Endothelial cell of umbilical vein (primary cell): Measurements from ENCODE around the gene ANKH. TPM values are rescaled to one million over a fixed set of nuclear protein-coding genes. Genes with fewer than 3 reads are reported as not detected.

Experiments
- BruUV-seq: library from RNA; stranded (reverse); fragments of 400-500 nt; replicated peaks from 2 replicates; lab custom pipeline; 2021; lab: Mats Ljungman, UMichigan
- CTCF ChIA-PET: fragments of 300-600, 350-600 bp; sonication (Branson Sonifier 250); formaldehyde crosslinking; loops from one replicate; lab custom pipeline; 2021; ENCODE audit warnings: antibody characterized with exemption, inconsistent platforms; lab: Charles Lee
- POLR2A ChIA-PET: fragments of 300-600, 350-600 bp; sonication (Branson Sonifier 250); formaldehyde crosslinking; loops from one replicate; lab custom pipeline; 2021; ENCODE audit warnings: antibody characterized with exemption, inconsistent platforms; lab: Charles Lee
- DNase-seq: peaks from one replicate; pipeline ENCODE4 v3.0.0-alpha.2; 2011; ENCODE audit warnings: low read depth, low spot score
- FAIRE-seq: peaks from 2 replicates; lab custom pipeline; 2011; peaks lifted over from hg19 to GRCh38; lab: Jason Lieb, UNC
- H2AFZ ChIP-seq: 2 replicates; pipeline ENCODE4 v1.6.0; 2012; ENCODE audit warnings: low read depth, low read length, control low read depth, inconsistent platforms
- H3K27ac ChIP-seq: 2 replicates; pipeline ENCODE4 v1.5.1; 2011; ENCODE audit warnings: low read depth, mild to moderate bottlenecking, control low read depth, low read length, moderate library complexity; ENCODE audit not compliant: insufficient read depth
- H3K27me3 ChIP-seq, 2 experiments: 2 replicates each; pipeline versions ENCODE4 v1.6.0 to v1.6.1; 2011; ENCODE audit warnings: low read length in 2 of 2, mixed read lengths in 1 of 2; ENCODE audit not compliant: control insufficient read depth in 2 of 2, insufficient read depth in 2 of 2
- H3K36me3 ChIP-seq, 2 experiments: 2 replicates in 1 of 2; 3 replicates in 1 of 2; pipeline ENCODE4 v1.5.1; 2011; ENCODE audit warnings: low read length in 2 of 2, mild to moderate bottlenecking in 1 of 2, moderate library complexity in 1 of 2; ENCODE audit not compliant: control insufficient read depth in 2 of 2, insufficient read depth in 2 of 2; ENCODE audit errors: extremely low read depth in 1 of 2
- H3K4me1 ChIP-seq: 3 replicates; pipeline ENCODE4 v1.5.1; 2011; ENCODE audit warnings: mild to moderate bottlenecking, low read length; ENCODE audit not compliant: control insufficient read depth, insufficient read depth; ENCODE audit errors: extremely low read depth
- H3K4me2 ChIP-seq: 2 replicates; pipeline ENCODE4 v1.6.1; 2011; ENCODE audit warnings: low read length, control low read depth, mixed read lengths; ENCODE audit not compliant: insufficient read depth
- H3K4me3 ChIP-seq, 3 experiments: fragments of 200-600 bp in 1 of 3; sonication (generic), shearing (Covaris generic) in 1 of 3; replicated peaks in 1 of 3; 2 replicates each; pipeline ENCODE4 v1.5.1; 2011 to 2016; ENCODE audit warnings: control low read depth in 3 of 3, low read length in 3 of 3, mild to moderate bottlenecking in 2 of 3, inconsistent platforms in 1 of 3, low read depth in 1 of 3, moderate library complexity in 1 of 3; ENCODE audit not compliant: insufficient read depth in 1 of 3
- H3K79me2 ChIP-seq: 2 replicates; pipeline ENCODE4 v1.6.0; 2012; ENCODE audit warnings: low read length, inconsistent platforms; ENCODE audit not compliant: control insufficient read depth, insufficient read depth
- H3K9ac ChIP-seq: replicated peaks from 2 replicates; pipeline ENCODE3; 2011; ENCODE audit warnings: low read length, control low read depth; ENCODE audit not compliant: insufficient read depth; ENCODE audit errors: extremely low read depth
- H3K9me1 ChIP-seq: replicated peaks from 3 replicates; pipeline ENCODE4 v1.6.0; 2011; ENCODE audit warnings: mild to moderate bottlenecking, low read length; ENCODE audit not compliant: control insufficient read depth, insufficient read depth; ENCODE audit errors: extremely low read depth
- H3K9me3 ChIP-seq: replicated peaks from 2 replicates; pipeline ENCODE4 v1.5.1; 2012; ENCODE audit warnings: low read length, inconsistent platforms; ENCODE audit not compliant: control insufficient read depth, insufficient read depth
- H4K20me1 ChIP-seq: replicated peaks from 2 replicates; pipeline ENCODE3; 2011; ENCODE audit warnings: mild to moderate bottlenecking, low read length; ENCODE audit not compliant: control insufficient read depth, insufficient read depth; ENCODE audit errors: extremely low read depth
- CTCF ChIP-seq, 2 donors: IDR thresholded peaks; 1 replicate in 1 of 2; 2 replicates in 1 of 2; pipeline ENCODE4 v1.5.1; 2011; ENCODE audit warnings: low read length in 2 of 2, mild to moderate bottlenecking in 2 of 2, moderate library complexity in 2 of 2, control low read depth in 1 of 2, inconsistent platforms in 1 of 2, low read depth in 1 of 2; ENCODE audit not compliant: insufficient read depth in 1 of 2; ENCODE audit errors: extremely low read depth in 1 of 2
- EZH2 ChIP-seq: IDR thresholded peaks from 2 replicates; pipeline ENCODE4 v1.6.1; 2012; ENCODE audit warnings: borderline replicate concordance, low read depth, mild to moderate bottlenecking, moderate library complexity, low read length, inconsistent platforms; ENCODE audit not compliant: severe bottlenecking
- FOS ChIP-seq: IDR thresholded peaks from 2 replicates; pipeline ENCODE4 v1.6.1; 2011; ENCODE audit warnings: mild to moderate bottlenecking, low read length, moderate library complexity, borderline replicate concordance; ENCODE audit not compliant: insufficient read depth
- GATA2 ChIP-seq: IDR thresholded peaks from 2 replicates; pipeline ENCODE4 v1.7.0; 2011; ENCODE audit warnings: low read depth, mild to moderate bottlenecking, moderate library complexity, mixed read lengths, low read length; ENCODE audit not compliant: insufficient read length, insufficient read depth
- JUN ChIP-seq: IDR thresholded peaks from 2 replicates; pipeline ENCODE4 v1.6.1; 2011; ENCODE audit warnings: borderline replicate concordance, low read depth; ENCODE audit not compliant: insufficient read length, insufficient read depth
- MAX ChIP-seq: IDR thresholded peaks from 2 replicates; pipeline ENCODE4 v1.6.1; 2011; ENCODE audit not compliant: insufficient read depth, insufficient read length
- MYC ChIP-seq: IDR thresholded peaks from one replicate; pipeline ENCODE4 v1.6.1; 2011; ENCODE audit warnings: mild to moderate bottlenecking, low read depth, low read length
- POLR2A ChIP-seq: IDR thresholded peaks from 2 replicates; pipeline ENCODE4 v1.6.1; 2012; ENCODE audit warnings: low read depth, mild to moderate bottlenecking, control low read depth, low read length
- POLR2AphosphoS5 ChIP-seq: IDR thresholded peaks from 2 replicates; pipeline ENCODE4 v1.6.1; 2012; ENCODE audit warnings: low read depth, mild to moderate bottlenecking, control low read depth, low read length, moderate library complexity; ENCODE audit not compliant: insufficient read depth
- dilution Hi-C: fragments of 300-500 bp; cut with MboI; formaldehyde crosslinking; loops from one replicate; pipeline ENCODE4 v1.15.0; 2019; ENCODE audit warnings: low sequenced_read_pairs; ENCODE audit not compliant: extremely low pct_ligation_motif_present
- intact Hi-C: fragments of 100-400 bp; cut with micrococcal nuclease; formaldehyde crosslinking; loops from one replicate; pipeline ENCODE4 v1.10.0; 2022
- polyA plus RNA-seq, 4 experiments: library from polyadenylated mRNA; depleted of rRNA in 3 of 4; stranded (reverse) in 3 of 4; unstranded in 1 of 4; fragments of >200 nt; gene quantifications; 2 replicates each; pipeline versions ENCODE4 v1.2.1 to v1.2.3, GENCODE V29; 2011 to 2012; ENCODE audit warnings: missing spikeins in 1 of 4
- total RNA-seq: library from RNA; stranded (reverse); gene quantifications from 2 replicates; pipeline ENCODE4 v1.2.3, GENCODE V29; 2021

The ANKH gene
- total and polyA plus RNA-seq, 2 donors (not counting 3 experiments of a cell fraction or from before 2014, with no cell fraction given): 12.7 to 31.4 TPM

GRCh38 chr5:14672484-14673394, 198.8 kb downstream of the ANKH start:
- no TSS peak for BruUV-seq
- Histone ChIP-seq H3K9me3 (no peaks in the 10 kb centered on the region), H3K4me1 (peaks cover 9% of the 10 kb centered on the region), H3K9me1 (no peaks in the 10 kb centered on the region), H3K9ac (no peak overlapping the region), H3K4me2 (no peak overlapping the region), H3K27me3 (no peaks in the 10 kb centered on the region), H3K79me2 (peaks cover 86% of the 10 kb centered on the region), H3K27ac (no peak overlapping the region), H3K36me3 (no peaks in the 10 kb centered on the region), H4K20me1 (peaks cover 3% of the 10 kb centered on the region), H2AFZ (no peak overlapping the region), H3K4me3 (no peak overlapping the region)
- CTCF ChIA-PET: interaction anchor here (0.8 to 6.4 kb wide), 2 partner anchors 12 to 331 kb away, joined by 4 to 38 read pairs; no protein-coding TSS in a partner anchor
- no peak for FAIRE-seq
- dilution Hi-C loops: no loop called here
- POLR2A ChIA-PET: no interaction called here
- intact Hi-C loops: no loop called here
- no peak for TF ChIP-seq MAX
- no peak for TF ChIP-seq JUN
- no peak for TF ChIP-seq POLR2AphosphoS5
- TF ChIP-seq POLR2A: no peak
- TF ChIP-seq CTCF (IDR thresholded peaks at IDR 0.05; ENCODE audit: extremely low read depth in 1 of 2, insufficient read depth in 1 of 2, low read depth in 1 of 2, low read length in 2 of 2): no peak
- no peak for TF ChIP-seq EZH2
- TF ChIP-seq GATA2: no peak
- TF ChIP-seq FOS: no peak
- no peak for TF ChIP-seq MYC
- DNase-seq: no peak
